ENCODE measurements around the gene BSG.
"Not testable (repeated sequence)": the region's sequence is repeated elsewhere in the genome, so short reads cannot be mapped to it uniquely, and the experiment has no call there.

BSG gene

GRCh38 chr19:620166-620862 is 47.9 kb downstream of the BSG start:
- no peak for DNase-seq (ENCODE audit: low read depth)

GRCh38 chr19:621191-621590 is 48.8 kb downstream of the BSG start:
- not testable (repeated sequence) for DNase-seq (ENCODE audit: low read depth)

- no peak for DNase-seq (ENCODE audit: low read depth)
Observed at GRCh38 chr19:621819-622218, 49.4 kb downstream of the BSG start.

- no peak for DNase-seq (ENCODE audit: low read depth)
Observed at GRCh38 chr19:622666-623065, 50.3 kb downstream of the BSG start.

GRCh38 chr19:623175-623916 is 51.0 kb downstream of the BSG start:
- DNase-seq (ENCODE audit: low read depth): no peak

- no peak for DNase-seq (ENCODE audit: low read depth)
Observed at GRCh38 chr19:623974-624373, 51.6 kb downstream of the BSG start.

- no peak for DNase-seq (ENCODE audit: low read depth)
Observed at GRCh38 chr19:624433-625109, 52.2 kb downstream of the BSG start.

GRCh38 chr19:625257-625656 is 52.9 kb downstream of the BSG start:
- DNase-seq (ENCODE audit: low read depth): no peak

- not testable (repeated sequence) for DNase-seq (ENCODE audit: low read depth)
Observed at GRCh38 chr19:626566-626965, 54.2 kb downstream of the BSG start.

- no peak for DNase-seq (ENCODE audit: low read depth)
Observed at GRCh38 chr19:628168-628567, 55.8 kb downstream of the BSG start.

GRCh38 chr19:629515-629914 is 57.1 kb downstream of the BSG start:
- DNase-seq (ENCODE audit: low read depth): not testable (repeated sequence)

- DNase-seq (ENCODE audit: low read depth): no peak
Observed at GRCh38 chr19:629961-630714, 57.7 kb downstream of the BSG start.

GRCh38 chr19:632579-633067 is 60.2 kb downstream of the BSG start:
- DNase-seq (ENCODE audit: low read depth): no peak
